B cell (primary cell): ENCODE data around the gene SLC50A1. TPM values are rescaled to one million over a fixed set of nuclear protein-coding genes. Genes with fewer than 3 reads are reported as not detected.

Experiments
- ATAC-seq: fragments of 200-7000 bp; cut with Tn5 transposase; one replicate; pipeline ENCODE4 v1.10.0; 2021; ENCODE audit warnings: low read depth, mild to moderate bottlenecking, moderate number of reproducible peaks, moderate library complexity
- CTCF ChIA-PET: fragments of 350-600 bp; sonication (Branson Sonifier 250); formaldehyde crosslinking; loops from one replicate; lab custom pipeline; 2021; ENCODE audit warnings: antibody characterized with exemption, inconsistent platforms; lab: Charles Lee
- POLR2A ChIA-PET: fragments of 350-600 bp; sonication (Branson Sonifier 250); formaldehyde crosslinking; loops from one replicate; lab custom pipeline; 2021; ENCODE audit warnings: antibody characterized with exemption; lab: Charles Lee
- DNase-seq: peaks from one replicate; pipeline ENCODE4 v3.0.0; 2013
- H2AFZ ChIP-seq: 2 replicates; pipeline ENCODE4 v1.6.1; 2012; ENCODE audit warnings: mild to moderate bottlenecking, low read depth, low read length; ENCODE audit not compliant: insufficient read depth, poor library complexity, severe bottlenecking
- H3K27ac ChIP-seq, 2 donors: 1 replicate in 1 of 2; 2 replicates in 1 of 2; pipeline ENCODE4 v1.5.1; 2012 to 2013; ENCODE audit warnings: low read length in 2 of 2, mild to moderate bottlenecking in 2 of 2, moderate library complexity in 1 of 2
- H3K27me3 ChIP-seq, 4 experiments: fragments of 200-600 bp in 1 of 4; sonication (generic) in 1 of 4; replicated peaks in 1 of 4; 1 replicate in 2 of 4; 2 replicates in 2 of 4; pipeline versions ENCODE4 v1.6.1 to v1.7.0; 2013 to 2016; ENCODE audit warnings: low read length in 3 of 4, mild to moderate bottlenecking in 2 of 4, mixed read lengths in 1 of 4, moderate library complexity in 1 of 4; ENCODE audit not compliant: insufficient read depth in 4 of 4, control insufficient read depth in 3 of 4; ENCODE audit errors: control extremely low read depth in 1 of 4
- H3K36me3 ChIP-seq, 2 experiments: replicated peaks in 1 of 2; 1 replicate in 1 of 2; 2 replicates in 1 of 2; pipeline versions ENCODE4 v1.6.1 to v1.7.1; 2013; ENCODE audit warnings: low read length in 1 of 2; ENCODE audit not compliant: insufficient read depth in 2 of 2, control insufficient read depth in 1 of 2; ENCODE audit errors: control extremely low read depth in 1 of 2, extremely low read depth in 1 of 2
- H3K4me1 ChIP-seq, 2 donors: fragments of 200-600 bp in 1 of 2; sonication (generic) in 1 of 2; 1 replicate in 1 of 2; 2 replicates in 1 of 2; pipeline versions ENCODE4 v1.5.1 to v1.6.1; 2013 to 2017; ENCODE audit warnings: low read length in 2 of 2; ENCODE audit not compliant: control insufficient read depth in 2 of 2, insufficient read depth in 2 of 2
- H3K4me2 ChIP-seq: replicated peaks from 2 replicates; pipeline ENCODE3; 2012; ENCODE audit warnings: mild to moderate bottlenecking, low read depth, low read length; ENCODE audit not compliant: poor library complexity, severe bottlenecking
- H3K4me3 ChIP-seq, 5 experiments: fragments of 200-600 bp in 1 of 5; sonication (generic) in 1 of 5; 1 replicate in 3 of 5; 2 replicates in 2 of 5; pipeline versions ENCODE4 v1.5.1 to v1.7.0; 2011 to 2016; ENCODE audit warnings: low read length in 4 of 5, mild to moderate bottlenecking in 4 of 5, low read depth in 2 of 5, control low read depth in 1 of 5, moderate library complexity in 1 of 5; ENCODE audit not compliant: insufficient read depth in 1 of 5; ENCODE audit errors: control extremely low read depth in 1 of 5, extremely low read depth in 1 of 5
- H3K79me2 ChIP-seq: fragments of 200-600 bp; sonication (generic); one replicate; pipeline ENCODE4 v1.6.0; 2016; ENCODE audit warnings: low read length; ENCODE audit not compliant: control insufficient read depth, insufficient read depth
- H3K9ac ChIP-seq: fragments of 200-600 bp; sonication (generic); 2 replicates; pipeline ENCODE4 v1.6.1; 2017; ENCODE audit warnings: mild to moderate bottlenecking, low read length, moderate library complexity
- H3K9me3 ChIP-seq, 3 donors: one replicate each; pipeline versions ENCODE4 v1.6.1 to v1.7.1; 2013; ENCODE audit warnings: low read length in 2 of 3; ENCODE audit not compliant: control insufficient read depth in 2 of 3, insufficient read depth in 1 of 3; ENCODE audit errors: control extremely low read depth in 1 of 3
- H4K20me1 ChIP-seq: 2 replicates; pipeline ENCODE4 v1.6.0; 2012; ENCODE audit warnings: mild to moderate bottlenecking, low read length; ENCODE audit not compliant: insufficient read depth, control insufficient read depth, poor library complexity, severe bottlenecking
- H3K27ac Mint-ChIP-seq: one replicate; pipeline ENCODE4 v1.8.0; 2021; ENCODE audit warnings: mixed read lengths
- H3K27me3 Mint-ChIP-seq: one replicate; pipeline ENCODE4 v1.8.0; 2021; ENCODE audit warnings: mixed read lengths
- H3K4me1 Mint-ChIP-seq: one replicate; pipeline ENCODE4 v1.8.0; 2021; ENCODE audit warnings: mixed read lengths
- H3K4me3 Mint-ChIP-seq: one replicate; pipeline ENCODE4 v1.8.0; 2021; ENCODE audit warnings: mixed read lengths
- H3K9me3 Mint-ChIP-seq: one replicate; pipeline ENCODE4 v1.8.0; 2022; ENCODE audit warnings: mixed read lengths; ENCODE audit not compliant: insufficient read depth
- CTCF ChIP-seq: fragments of 200-600 bp; IDR thresholded peaks from one replicate; pipeline ENCODE4 v1.8.0; 2022; ENCODE audit warnings: antibody characterized with exemption, mild to moderate bottlenecking
- EZH2 ChIP-seq: IDR thresholded peaks from 2 replicates; pipeline ENCODE4 v1.6.1; 2012; ENCODE audit warnings: borderline replicate concordance, low read depth, mild to moderate bottlenecking, moderate library complexity, low read length; ENCODE audit not compliant: insufficient read depth, poor library complexity, severe bottlenecking
- WGBS: methylation state at CpG from one replicate; pipeline ENCODE4 v1.1.5; 2013; ENCODE audit warnings: missing lambda C conversion rate; ENCODE audit not compliant: insufficient coverage; 5-methylcytosine and 5-hydroxymethylcytosine counted together
- intact Hi-C: fragments of 100-400 bp; cut with micrococcal nuclease; formaldehyde crosslinking; loops from one replicate; pipeline ENCODE4 v1.10.0; 2022
- polyA plus RNA-seq: library from polyadenylated mRNA; depleted of rRNA; stranded (reverse); fragments of >200 nt; gene quantifications from 2 replicates; pipeline ENCODE4 v1.2.3, GENCODE V29; 2012
- total RNA-seq, 2 donors: library from RNA; stranded (reverse); fragments of 120-200 nt in 1 of 2; gene quantifications; 1 replicate in 1 of 2; 2 replicates in 1 of 2; pipeline versions ENCODE4 v1.2.3 to v1.2.4, GENCODE V29; 2013 to 2022

SLC50A1 gene
- total and polyA plus RNA-seq, 2 donors (not counting 1 experiment from before 2014, with no cell fraction given): 62.8 to 86.8 TPM

GRCh38 chr1:155128755-155129473 is 6.7 kb upstream of the SLC50A1 start:
- peaks cover 0 to 7% (median 0%) of the 10 kb centered on the region in 3 donors for H3K9me3 ChIP-seq
- H3K4me3 ChIP-seq: peak overlapping the region in 1 of 5 experiments; percentile 48
- H3K36me3 ChIP-seq: no peaks in the 10 kb centered on the region
- Mint-ChIP-seq H3K9me3 (no peaks in the 10 kb centered on the region), H3K4me3 (peak overlapping the region; percentile 79), H3K27ac (no peak overlapping the region), H3K27me3 (peaks cover 44% of the 10 kb centered on the region), H3K4me1 (peaks cover 34% of the 10 kb centered on the region)
- ATAC-seq (no peak), DNase-seq (peak; percentile 31)
- POLR2A ChIA-PET: interaction anchor here (0.5 kb wide), 1 partner anchor 14 kb away, joined by 3 read pairs; no protein-coding TSS in a partner anchor
- intact Hi-C loops: loop anchor here (5.0 kb wide), 2 partner anchors 37 to 38 kb away; no protein-coding TSS in a partner anchor
- peak overlapping the region; percentile 98 for H3K4me2 ChIP-seq
- no peak overlapping the region for H3K27ac ChIP-seq
- H3K9ac ChIP-seq: no peak overlapping the region
- H3K79me2 ChIP-seq: no peaks in the 10 kb centered on the region
- no peak overlapping the region for H2AFZ ChIP-seq
- CTCF ChIA-PET: interaction anchor here (0.7 to 3.2 kb wide), 8 partner anchors 24 to 46 kb away, joined by 3 to 15 read pairs (median 4); partner anchors contain the start of gene KRTCAP2
- WGBS: 1% methylated on average over 13 of the region's 14 CpGs
- peaks cover 34 to 36% of the 10 kb centered on the region in 2 donors for H3K4me1 ChIP-seq
- TF ChIP-seq CTCF (no peak), EZH2 (no peak)
- peaks cover 8% of the 10 kb centered on the region for H4K20me1 ChIP-seq
- peaks cover 0 to 54% (median 27%) of the 10 kb centered on the region in 4 experiments for H3K27me3 ChIP-seq
